ENCODE results near the gene CRB2. TPM values are rescaled to one million over a fixed set of nuclear protein-coding genes. Genes with fewer than 3 reads are reported as not detected.

CRB2 gene
- total RNA-seq, 1 donor from 2014 or later: 5.3 TPM

GRCh38 chr9:123406691-123407216 lies 50.8 kb downstream of the CRB2 start:
- DNase-seq: no peak

- DNase-seq: no peak
Observed at GRCh38 chr9:123407217-123407851, 51.3 kb downstream of the CRB2 start.

- no peak for DNase-seq
Observed at GRCh38 chr9:123408313-123409262, 52.6 kb downstream of the CRB2 start.

- DNase-seq: no peak
Observed at GRCh38 chr9:123410281-123410910, 54.4 kb downstream of the CRB2 start.

- no peak for DNase-seq
Observed at GRCh38 chr9:123411191-123411590, 55.2 kb downstream of the CRB2 start.

- DNase-seq: no peak
Observed at GRCh38 chr9:123411636-123412035, 55.6 kb downstream of the CRB2 start.

GRCh38 chr9:123412171-123412820 lies 56.3 kb downstream of the CRB2 start:
- no peak for DNase-seq

GRCh38 chr9:123414204-123414603 lies 58.2 kb downstream of the CRB2 start:
- no peak for DNase-seq

GRCh38 chr9:123414936-123415930 lies 59.2 kb downstream of the CRB2 start:
- DNase-seq: no peak

GRCh38 chr9:123416176-123416575 lies 60.2 kb downstream of the CRB2 start:
- no peak for DNase-seq

- no peak for DNase-seq
Observed at GRCh38 chr9:123417289-123418051, 61.5 kb downstream of the CRB2 start.

- DNase-seq: no peak
Observed at GRCh38 chr9:123418052-123418430, 62.0 kb downstream of the CRB2 start.

- DNase-seq: no peak
Observed at GRCh38 chr9:123418506-123418905, 62.5 kb downstream of the CRB2 start.

- DNase-seq: no peak
Observed at GRCh38 chr9:123419091-123419490, 63.1 kb downstream of the CRB2 start.

GRCh38 chr9:123419721-123420591 lies 64.0 kb downstream of the CRB2 start:
- DNase-seq: no peak

GRCh38 chr9:123420592-123421111 lies 64.7 kb downstream of the CRB2 start:
- no peak for DNase-seq

- no peak for DNase-seq
Observed at GRCh38 chr9:123421186-123421585, 65.2 kb downstream of the CRB2 start.

GRCh38 chr9:123421801-123422455 lies 65.9 kb downstream of the CRB2 start:
- DNase-seq: no peak

All from occipital lobe (tissue), 2 donors.